Measurements from ENCODE around the gene TPRX2.
A peak's percentile ranks its signal among the peaks of the same experiment; 100 is the strongest.
"Not testable (repeated sequence)": the region's sequence is repeated elsewhere in the genome, so short reads cannot be mapped to it uniquely, and the experiment has no call there.

TPRX2 gene

GRCh38 chr19:47863514-47863936 lies 4.5 kb downstream of the TPRX2 start:
- peak; percentile 66 for DNase-seq

- no peak for DNase-seq
These were observed 6.1 kb downstream of the TPRX2 start for GRCh38 chr19:47865166-47865565.

GRCh38 chr19:47878906-47879305 lies 19.9 kb downstream of the TPRX2 start:
- DNase-seq: no peak

GRCh38 chr19:47879385-47879784 lies 20.4 kb downstream of the TPRX2 start:
- not testable (repeated sequence) for DNase-seq

- no peak for DNase-seq
These were observed 22.7 kb downstream of the TPRX2 start for GRCh38 chr19:47881757-47882156.

GRCh38 chr19:47882890-47883289 lies 23.9 kb downstream of the TPRX2 start:
- no peak for DNase-seq

GRCh38 chr19:47885067-47885463 lies 26.0 kb downstream of the TPRX2 start:
- DNase-seq: no peak

GRCh38 chr19:47886010-47886559 lies 27.1 kb downstream of the TPRX2 start, which contains the start of gene SULT2A1:
SULT2A1 (minus strand) TSS chr19:47886315; CDS start chr19:47886257, 58 bp downstream.
- no peak for DNase-seq

GRCh38 chr19:47890865-47891621 lies 32.0 kb downstream of the TPRX2 start:
- no peak for DNase-seq

GRCh38 chr19:47891622-47891922 lies 32.5 kb downstream of the TPRX2 start:
- DNase-seq: no peak

- DNase-seq: no peak
These were observed 33.1 kb downstream of the TPRX2 start for GRCh38 chr19:47891923-47892666.

GRCh38 chr19:47895165-47895782 lies 36.2 kb downstream of the TPRX2 start:
- no peak for DNase-seq

- DNase-seq: no peak
These were observed 37.0 kb downstream of the TPRX2 start for GRCh38 chr19:47896019-47896418.

GRCh38 chr19:47896773-47897172 lies 37.7 kb downstream of the TPRX2 start:
- no peak for DNase-seq

- no peak for DNase-seq
These were observed 38.8 kb downstream of the TPRX2 start for GRCh38 chr19:47897861-47898260.

- no peak for DNase-seq
These were observed 40.3 kb downstream of the TPRX2 start for GRCh38 chr19:47899335-47899734.

GRCh38 chr19:47901370-47901769 lies 42.3 kb downstream of the TPRX2 start:
- DNase-seq: no peak

- DNase-seq: not testable (repeated sequence)
These were observed 50.3 kb downstream of the TPRX2 start for GRCh38 chr19:47909350-47909749.

GRCh38 chr19:47910191-47910590 lies 51.2 kb downstream of the TPRX2 start:
- DNase-seq: not testable (repeated sequence)

All from NCI-H774 (cell line).